HepG2 (cell line): ENCODE data around the gene HOXD3. TPM values are rescaled to one million over a fixed set of nuclear protein-coding genes. Genes with fewer than 3 reads are reported as not detected.
A peak's percentile ranks its signal among the peaks of the same experiment; 100 is the strongest.

Experiments used
- BCLAF1 ChIP-seq: fragments of 450-650 bp; IDR thresholded peaks from 2 replicates; pipeline ENCODE4 v1.6.1; 2017; ENCODE audit warnings: mild to moderate bottlenecking
- BORCS8-MEF2B ChIP-seq: sonication (generic); formaldehyde crosslinking; IDR thresholded peaks from 2 replicates; pipeline ENCODE4 v1.8.0; 2022; ENCODE audit warnings: mild to moderate bottlenecking, missing genetic modification reagents
- E2F5 ChIP-seq: sonication (generic); formaldehyde crosslinking; conservative IDR thresholded peaks from 2 replicates; pipeline ENCODE4 v1.4.0; 2020; ENCODE audit warnings: missing genetic modification reagents
- FIP1L1 ChIP-seq: fragments of 200-400 bp; formaldehyde crosslinking; IDR thresholded peaks from 2 replicates; pipeline ENCODE4 v1.6.1; 2018; ENCODE audit warnings: low read depth, mild to moderate bottlenecking, low read length, moderate library complexity, borderline replicate concordance; ENCODE audit not compliant: insufficient read depth
- HNRNPL ChIP-seq: fragments of 200-400 bp; formaldehyde crosslinking; IDR thresholded peaks from 2 replicates; pipeline ENCODE4 v1.6.1; 2017; ENCODE audit warnings: mild to moderate bottlenecking, low read depth, low read length
- KAT2B ChIP-seq: fragments of 150-350 bp; IDR thresholded peaks from 2 replicates; pipeline ENCODE4 v1.6.1; 2014; ENCODE audit warnings: low read depth, low read length, borderline replicate concordance
- KAT7 ChIP-seq: IDR thresholded peaks from 2 replicates; pipeline ENCODE4 v1.6.1; 2018; ENCODE audit warnings: borderline replicate concordance, missing compliant biosample characterization
- KDM1A ChIP-seq: IDR thresholded peaks from 2 replicates; pipeline ENCODE4 v1.6.1; 2016; ENCODE audit warnings: missing compliant biosample characterization
- LCORL ChIP-seq, 2 experiments: fragments of 450-650 bp in 1 of 2; sonication (generic) in 1 of 2; formaldehyde crosslinking in 1 of 2; IDR thresholded peaks; 2 replicates each; pipeline versions ENCODE4 v1.5.0 to v1.6.1; 2017 to 2020; ENCODE audit warnings: antibody characterized with exemption in 1 of 2, missing genetic modification reagents in 1 of 2
- MAZ ChIP-seq, 2 experiments: sonication (generic) in 1 of 2; formaldehyde crosslinking in 1 of 2; IDR thresholded peaks; 2 replicates each; pipeline versions ENCODE4 v1.5.0 to v1.6.1; 2012 to 2020; ENCODE audit warnings: low read depth in 2 of 2, mild to moderate bottlenecking in 2 of 2, borderline replicate concordance in 1 of 2, improper control_type of control experiment in 1 of 2, low read length in 1 of 2, missing genetic modification reagents in 1 of 2, moderate library complexity in 1 of 2
- NPAS2 ChIP-seq: sonication (generic); formaldehyde crosslinking; IDR thresholded peaks from 2 replicates; pipeline ENCODE4 v1.8.0; 2022; ENCODE audit warnings: mild to moderate bottlenecking, missing genetic modification reagents, borderline replicate concordance
- PHB2 ChIP-seq: fragments of 450-650 bp; IDR thresholded peaks from 2 replicates; pipeline ENCODE4 v1.6.1; 2018; ENCODE audit not compliant: partially characterized antibody
- PHF5A ChIP-seq: IDR thresholded peaks from one replicate; pipeline ENCODE4 v1.6.1; 2018; ENCODE audit warnings: low read depth, missing genetic modification reagents; ENCODE audit not compliant: unreplicated experiment
- SALL1 ChIP-seq: sonication (generic); formaldehyde crosslinking; IDR thresholded peaks from 2 replicates; pipeline ENCODE4 v1.8.0; 2022; ENCODE audit warnings: mild to moderate bottlenecking, missing genetic modification reagents
- SMARCE1 ChIP-seq: fragments of 450-650 bp; IDR thresholded peaks from 2 replicates; pipeline ENCODE4 v1.6.1; 2017; ENCODE audit warnings: borderline replicate concordance
- ZBTB8A ChIP-seq: sonication (generic); formaldehyde crosslinking; IDR thresholded peaks from 2 replicates; pipeline ENCODE4 v1.4.0; 2020; ENCODE audit warnings: mild to moderate bottlenecking, low read depth, missing genetic modification reagents, borderline replicate concordance
- ZFP82 ChIP-seq: sonication (generic); formaldehyde crosslinking; IDR thresholded peaks from 2 replicates; pipeline ENCODE4 v1.5.1; 2020; ENCODE audit warnings: mild to moderate bottlenecking, missing genetic modification reagents, borderline replicate concordance
- ZMYM3 ChIP-seq: sonication (generic); formaldehyde crosslinking; IDR thresholded peaks from 2 replicates; pipeline ENCODE4 v1.5.1; 2020; ENCODE audit warnings: mild to moderate bottlenecking, missing genetic modification reagents
- ZNF274 ChIP-seq: sonication (generic); formaldehyde crosslinking; IDR thresholded peaks from 2 replicates; pipeline ENCODE4 v1.5.1; 2020; ENCODE audit warnings: mild to moderate bottlenecking, missing genetic modification reagents
- ZNF30 ChIP-seq: sonication (generic); formaldehyde crosslinking; IDR thresholded peaks from 2 replicates; pipeline ENCODE4 v1.5.0; 2020; ENCODE audit warnings: mild to moderate bottlenecking, missing genetic modification reagents
- ZNF510 ChIP-seq: sonication (generic); formaldehyde crosslinking; IDR thresholded peaks from 2 replicates; pipeline ENCODE4 v1.4.0; 2020; ENCODE audit warnings: low read depth, mild to moderate bottlenecking, missing genetic modification reagents
- ZNF552 ChIP-seq: sonication (generic); formaldehyde crosslinking; IDR thresholded peaks from 2 replicates; pipeline ENCODE4 v1.9.0; 2022; ENCODE audit warnings: missing genetic modification reagents, mild to moderate bottlenecking, borderline replicate concordance
- ZNF597 ChIP-seq: sonication (generic); formaldehyde crosslinking; IDR thresholded peaks from 2 replicates; pipeline ENCODE4 v1.5.0; 2020; ENCODE audit warnings: missing genetic modification reagents
- ZNF766 ChIP-seq: sonication (generic); formaldehyde crosslinking; IDR thresholded peaks from 2 replicates; pipeline ENCODE4 v1.5.0; 2020; ENCODE audit warnings: missing genetic modification reagents, borderline replicate concordance
- ZSCAN22 ChIP-seq: sonication (generic); formaldehyde crosslinking; IDR thresholded peaks from 2 replicates; pipeline ENCODE4 v1.4.0; 2020; ENCODE audit warnings: mild to moderate bottlenecking, missing genetic modification reagents
- ZSCAN31 ChIP-seq: sonication (generic); formaldehyde crosslinking; IDR thresholded peaks from 2 replicates; pipeline ENCODE4 v1.5.0; 2020; ENCODE audit warnings: low read depth, mild to moderate bottlenecking, missing genetic modification reagents
- polyA plus RNA-seq, 8 experiments: library from polyadenylated mRNA; depleted of rRNA in 3 of 8; stranded (reverse) in 7 of 8; unstranded in 1 of 8; fragments of >200 nt; fragmentation: Illumina TruSeq in 4 of 8; extraction: Trizol in 4 of 8; gene quantifications; 2 replicates each; pipeline versions ENCODE4 v1.2.1 to v1.2.3, GENCODE V29; 2011 to 2016; ENCODE audit warnings: low read depth in 4 of 8, missing spikeins in 1 of 8, mixed read lengths in 1 of 8; ENCODE audit not compliant: insufficient read depth in 1 of 8
- total RNA-seq, 5 experiments: library from RNA; depleted of rRNA; stranded (reverse); fragments of >200 nt; fragmentation: Illumina TruSeq; extraction: Trizol; gene quantifications; 2 replicates each; pipeline ENCODE4 v1.2.3, GENCODE V29; 2016; ENCODE audit warnings: low read depth in 1 of 5

Gene HOXD3
- total and polyA plus RNA-seq, 2 of the 13 experiments (the other 11 are each of a cell fraction or from before 2014, with no cell fraction given) = 0.05 to 0.09 TPM

- TF ChIP-seq BORCS8-MEF2B = peak; percentile 77
- TF ChIP-seq ZSCAN22 = no peak
- no peak for TF ChIP-seq LCORL (IDR thresholded peaks at IDR 0.05)
- peak; percentile 45; the same call in 1 of the 2 replicates for TF ChIP-seq LCORL (CRISPR knock-in tag; IDR thresholded peaks at IDR 0.05)
- no peak for TF ChIP-seq FIP1L1
- no peak for TF ChIP-seq NPAS2
- TF ChIP-seq BCLAF1 = no peak
- TF ChIP-seq HNRNPL = no peak
- peak; percentile 91 for TF ChIP-seq ZSCAN31 (CRISPR knock-in tag)
- no peak for TF ChIP-seq ZFP82
- TF ChIP-seq PHF5A (CRISPR knock-in tag) = no peak
- TF ChIP-seq KAT2B = no peak
- TF ChIP-seq E2F5 (CRISPR knock-in tag) = peak; percentile 86; the same call in 1 of the 2 replicates
- TF ChIP-seq ZNF510 (CRISPR knock-in tag) = no peak
- TF ChIP-seq MAZ (IDR thresholded peaks at IDR 0.05; ENCODE audit: borderline replicate concordance, low read depth, low read length) = peak; percentile 89
- peak; percentile 96 for TF ChIP-seq MAZ (CRISPR knock-in tag; IDR thresholded peaks at IDR 0.05; ENCODE audit: low read depth)
- TF ChIP-seq ZNF552 = 0 out of 2 replicates have a peak, but pooled peaks have one; percentile 71
- TF ChIP-seq ZNF766 = no peak
- TF ChIP-seq KDM1A (CRISPR knock-in tag) = no peak
- no peak for TF ChIP-seq KAT7 (CRISPR knock-in tag)
- peak; percentile 72 for TF ChIP-seq SALL1
- TF ChIP-seq ZNF597 (CRISPR knock-in tag) = no peak
- no peak for TF ChIP-seq ZNF30 (CRISPR knock-in tag)
- peak; percentile 12; the same call in 1 of the 2 replicates for TF ChIP-seq ZMYM3 (CRISPR knock-in tag)
- no peak for TF ChIP-seq SMARCE1
- peak; percentile 85 for TF ChIP-seq ZNF274 (CRISPR knock-in tag)
- no peak for TF ChIP-seq PHB2
- TF ChIP-seq ZBTB8A (CRISPR knock-in tag) = no peak
Measured at GRCh38 chr2:176140513-176141317, 16.4 kb upstream of the HOXD3 start (continued).
